COR-L47 (cell line): ENCODE measurements around the gene RAB30.

Source experiments
- DNase-seq: peaks from one replicate; lab custom pipeline; 2025; lab: John Stamatoyannopoulos, UW

RAB30 gene

GRCh38 chr11:83071567-83072349 is at the start of gene RAB30:
Gene RAB30 (minus strand): TSS chr11:83071897. CDS start chr11:82997316, 74,581 bp downstream.
- peak; percentile 99 for DNase-seq

- no peak for DNase-seq
Observed at GRCh38 chr11:83120327-83120726, 48.6 kb upstream of the RAB30 start.

GRCh38 chr11:83119216-83119615 is 47.5 kb upstream of the RAB30 start:
- DNase-seq = no peak

- no peak for DNase-seq
Observed at GRCh38 chr11:83118814-83119213, 47.1 kb upstream of the RAB30 start.

GRCh38 chr11:83116015-83116641 is 44.4 kb upstream of the RAB30 start:
- DNase-seq = no peak

- DNase-seq = no peak
Observed at GRCh38 chr11:83115551-83115950, 43.9 kb upstream of the RAB30 start.

- DNase-seq = no peak
Observed at GRCh38 chr11:83115026-83115425, 43.3 kb upstream of the RAB30 start.

- DNase-seq = no peak
Observed at GRCh38 chr11:83112886-83113285, 41.2 kb upstream of the RAB30 start.

GRCh38 chr11:83105168-83105567 is 33.5 kb upstream of the RAB30 start:
- DNase-seq = no peak

GRCh38 chr11:83102834-83103233 is 31.1 kb upstream of the RAB30 start:
- DNase-seq = no peak

GRCh38 chr11:83097429-83098075 is 25.9 kb upstream of the RAB30 start:
- no peak for DNase-seq

GRCh38 chr11:83093634-83094033 is 21.9 kb upstream of the RAB30 start:
- DNase-seq = no peak

- no peak for DNase-seq
Observed at GRCh38 chr11:83092488-83093384, 21.0 kb upstream of the RAB30 start.

- no peak for DNase-seq
Observed at GRCh38 chr11:83088965-83089364, 17.3 kb upstream of the RAB30 start.

- peak; percentile 39 for DNase-seq
Observed at GRCh38 chr11:83087035-83087434, 15.3 kb upstream of the RAB30 start.

GRCh38 chr11:83079820-83080219 is 8.1 kb upstream of the RAB30 start:
- DNase-seq = no peak

GRCh38 chr11:83078269-83078668 is 6.6 kb upstream of the RAB30 start:
- DNase-seq = no peak

- DNase-seq = no peak
Observed at GRCh38 chr11:83073884-83074283, 2.2 kb upstream of the RAB30 start.

GRCh38 chr11:83073258-83073657 is 1.6 kb upstream of the RAB30 start:
- DNase-seq = no peak

GRCh38 chr11:83072350-83073242 is 899 bp upstream of the RAB30 start:
- no peak for DNase-seq
